GM20000 (cell line): ENCODE results near the gene SLC41A1.

Source experiments
- DNase-seq: peaks from one replicate; pipeline ENCODE4 v3.0.0; 2012; ENCODE audit warnings: low spot score
- TF ChIP-seq, protein P1 (sequence below): IDR thresholded peaks from 2 replicates; pipeline ENCODE4 v1.5.1; 2012; ENCODE audit warnings: mild to moderate bottlenecking, control low read depth; ENCODE audit errors: extremely low read depth, missing control alignments

SLC41A1 gene

DNA sequence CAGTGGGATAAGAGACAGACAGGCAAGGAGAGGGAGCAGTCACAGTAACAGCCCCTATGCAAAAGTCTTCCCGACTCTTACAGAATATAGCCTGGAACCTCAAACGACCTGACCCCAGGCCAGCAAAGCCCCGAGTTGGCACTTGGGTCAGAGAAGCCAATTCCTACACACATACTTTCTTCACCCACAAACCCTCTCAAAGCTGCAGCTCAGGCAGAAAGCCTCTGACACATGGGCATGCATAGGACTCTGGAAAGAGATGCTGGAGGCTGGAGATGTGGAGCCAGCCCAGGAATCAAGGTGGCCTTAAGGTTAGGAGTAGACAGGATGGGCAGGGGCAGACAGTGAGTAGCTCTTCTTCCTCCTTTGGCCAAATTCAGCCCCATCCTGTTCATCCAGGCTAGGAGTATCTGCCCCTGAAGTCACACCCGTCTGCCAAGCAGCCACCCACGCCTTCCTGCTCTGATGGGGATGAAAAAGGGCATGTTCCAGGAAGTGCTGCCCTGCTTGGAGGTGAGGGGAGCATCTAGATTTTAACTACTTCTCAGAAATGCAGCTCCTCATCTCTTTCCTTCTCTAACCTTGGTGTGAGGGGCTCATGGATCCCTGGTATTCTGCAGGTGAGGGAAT lies 7.8 kb downstream of the SLC41A1 start:
- TF ChIP-seq, protein P1, sequence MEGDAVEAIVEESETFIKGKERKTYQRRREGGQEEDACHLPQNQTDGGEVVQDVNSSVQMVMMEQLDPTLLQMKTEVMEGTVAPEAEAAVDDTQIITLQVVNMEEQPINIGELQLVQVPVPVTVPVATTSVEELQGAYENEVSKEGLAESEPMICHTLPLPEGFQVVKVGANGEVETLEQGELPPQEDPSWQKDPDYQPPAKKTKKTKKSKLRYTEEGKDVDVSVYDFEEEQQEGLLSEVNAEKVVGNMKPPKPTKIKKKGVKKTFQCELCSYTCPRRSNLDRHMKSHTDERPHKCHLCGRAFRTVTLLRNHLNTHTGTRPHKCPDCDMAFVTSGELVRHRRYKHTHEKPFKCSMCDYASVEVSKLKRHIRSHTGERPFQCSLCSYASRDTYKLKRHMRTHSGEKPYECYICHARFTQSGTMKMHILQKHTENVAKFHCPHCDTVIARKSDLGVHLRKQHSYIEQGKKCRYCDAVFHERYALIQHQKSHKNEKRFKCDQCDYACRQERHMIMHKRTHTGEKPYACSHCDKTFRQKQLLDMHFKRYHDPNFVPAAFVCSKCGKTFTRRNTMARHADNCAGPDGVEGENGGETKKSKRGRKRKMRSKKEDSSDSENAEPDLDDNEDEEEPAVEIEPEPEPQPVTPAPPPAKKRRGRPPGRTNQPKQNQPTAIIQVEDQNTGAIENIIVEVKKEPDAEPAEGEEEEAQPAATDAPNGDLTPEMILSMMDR = no peak
- no peak for DNase-seq

DNA sequence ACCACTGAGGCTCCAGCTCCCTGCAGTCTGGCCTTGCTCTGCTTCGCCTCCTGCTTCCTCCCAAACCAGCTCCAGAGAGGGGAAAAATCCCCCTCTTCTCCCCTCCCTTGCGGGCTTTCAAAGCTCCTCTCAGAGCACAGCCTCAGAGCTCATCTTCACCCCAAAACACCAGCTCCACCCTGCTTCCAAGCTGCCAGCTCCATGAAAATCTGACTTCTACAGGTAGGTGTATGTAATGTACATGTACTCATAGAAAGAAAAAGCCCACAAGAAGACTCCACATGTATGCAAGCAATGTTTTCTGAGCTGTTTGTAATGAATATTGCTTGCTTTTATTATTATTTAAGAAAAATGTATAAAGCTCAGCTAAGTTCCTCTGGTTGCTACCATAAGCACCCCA lies 8.4 kb downstream of the SLC41A1 start:
- TF ChIP-seq, protein P1 = no peak
- no peak for DNase-seq

DNA sequence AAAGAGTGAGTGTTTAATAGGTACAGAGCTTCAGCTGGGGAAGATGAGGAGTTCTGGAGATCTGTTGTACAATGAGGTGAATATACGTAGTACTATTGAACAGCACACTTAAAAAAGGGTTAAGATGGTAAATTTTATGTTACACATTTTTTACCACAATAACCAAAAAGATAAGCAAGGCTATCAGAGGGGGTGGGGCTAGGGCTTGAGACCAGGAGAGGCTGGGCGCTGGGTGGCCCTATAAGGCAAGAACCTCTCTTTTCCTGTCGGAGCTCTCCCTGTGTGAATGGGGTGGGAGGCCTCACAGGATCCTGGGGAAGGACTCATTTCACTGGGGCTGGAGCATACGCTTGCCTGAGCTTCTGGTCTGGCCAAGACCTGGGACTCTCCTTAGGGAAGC lies 9.0 kb downstream of the SLC41A1 start:
- DNase-seq = no peak
- TF ChIP-seq, protein P1 = no peak

DNA sequence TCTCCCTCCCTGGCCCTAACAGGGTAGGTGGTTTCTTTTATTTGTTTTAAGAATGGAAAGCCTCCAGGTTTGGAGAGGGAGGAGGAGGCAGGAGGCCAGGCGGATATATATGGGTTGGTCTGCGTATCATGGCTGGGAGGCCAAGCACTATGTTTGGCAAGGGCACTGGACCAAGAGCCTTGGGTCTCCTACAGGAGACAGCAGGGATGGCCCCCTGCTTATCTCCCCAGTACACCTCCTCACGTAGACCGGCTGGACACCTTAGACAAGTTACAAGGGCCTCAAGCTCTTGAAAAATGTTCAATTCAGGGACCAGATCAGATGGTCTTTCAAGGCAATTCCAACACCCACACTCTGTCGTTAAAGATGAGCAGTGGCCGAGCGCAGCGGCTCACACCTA lies 10.9 kb downstream of the SLC41A1 start:
- TF ChIP-seq, protein P1 = no peak
- no peak for DNase-seq

DNA sequence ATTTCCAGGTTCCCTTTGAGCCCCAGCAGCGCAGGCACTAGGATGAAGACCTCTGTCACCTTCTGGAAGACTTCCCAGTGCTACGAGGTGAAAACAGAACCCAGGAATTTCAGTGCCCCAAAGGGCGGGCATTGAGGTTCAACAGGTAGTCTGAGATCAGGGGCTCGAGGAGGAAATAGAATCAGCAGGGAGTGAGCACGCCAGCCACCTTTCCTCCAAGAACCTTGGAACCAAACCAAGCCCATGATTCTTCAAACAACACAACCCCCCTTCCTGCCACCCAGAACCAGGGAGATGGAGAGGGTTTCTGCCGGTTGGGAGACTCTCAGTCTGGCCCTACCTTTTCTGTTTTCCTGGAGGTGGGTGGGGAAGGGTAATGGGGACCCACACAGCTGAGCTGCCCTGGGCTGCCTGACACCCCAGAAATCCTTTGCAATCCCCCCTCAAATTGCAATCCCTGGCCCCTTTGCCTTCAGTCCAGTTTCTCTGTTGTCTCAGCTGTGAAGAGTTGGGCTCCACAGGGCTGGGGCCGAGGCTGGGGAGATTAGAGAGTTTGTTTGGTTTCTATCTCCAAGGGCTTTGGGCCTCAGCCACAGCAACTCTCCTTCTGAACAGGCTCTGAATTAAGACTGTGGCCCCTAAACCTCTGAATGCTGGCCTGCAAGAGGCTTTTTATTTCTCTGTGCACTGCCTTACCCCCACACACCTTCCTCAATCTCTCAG lies 11.9 kb downstream of the SLC41A1 start:
- no peak for DNase-seq

DNA sequence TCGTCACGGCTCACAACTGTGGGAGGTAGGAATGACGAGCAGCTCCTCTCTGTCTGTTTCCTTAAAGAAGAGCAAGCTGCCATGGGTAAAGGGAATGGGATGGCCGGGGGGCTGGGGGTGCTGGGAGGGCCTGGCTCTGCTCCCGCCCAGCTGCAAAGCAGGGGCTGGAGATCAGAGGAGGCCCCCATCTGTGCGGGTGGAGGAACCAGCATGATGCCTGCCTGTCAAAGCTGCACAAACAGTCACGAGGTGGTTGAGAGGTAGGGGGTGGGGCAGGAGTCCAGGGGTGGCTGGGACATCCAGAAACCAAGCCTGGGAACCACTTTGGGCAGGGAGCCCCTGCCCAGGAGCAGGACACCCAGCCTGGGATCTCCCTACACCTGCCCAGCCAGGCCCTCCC lies 12.6 kb downstream of the SLC41A1 start:
- TF ChIP-seq, protein P1 = no peak

More for the DNA sequence above, 11.9 kb downstream of the SLC41A1 start:
- TF ChIP-seq, protein P1 = no peak

DNA sequence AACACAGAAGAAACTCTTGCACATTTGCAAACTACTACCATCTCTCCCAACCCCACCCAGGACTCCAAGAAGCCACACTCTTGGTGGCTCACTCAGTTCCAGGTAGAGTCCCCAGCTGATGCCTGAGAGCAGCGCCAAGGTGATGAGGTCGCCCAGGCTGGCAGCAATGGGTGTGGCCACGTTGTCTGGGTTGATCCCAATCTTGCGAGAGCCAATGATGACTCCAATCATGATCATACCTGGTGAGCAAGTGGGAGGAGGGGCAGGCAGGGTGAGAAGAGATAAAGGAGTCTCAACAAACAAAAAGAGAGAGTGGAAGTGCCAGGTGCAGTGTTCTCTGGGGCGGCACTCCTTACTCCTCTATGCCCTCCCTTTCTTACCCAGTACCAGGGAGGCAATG lies 14.4 kb downstream of the SLC41A1 start:
- no peak for DNase-seq
- TF ChIP-seq, protein P1 = no peak

More for the DNA sequence above, 12.6 kb downstream of the SLC41A1 start:
- no peak for DNase-seq
